Stimulated activated CD4-positive, alpha-beta T cell treated with anti-CD3 and anti-CD28 coated beads, Interleukin-2, amount 100 ng/mL, for 48 hours (primary cell): Measurements from ENCODE around the gene SELENOW.
A peak's percentile ranks its signal among the peaks of the same experiment; 100 is the strongest.
"Not testable (repeated sequence)": the region's sequence is repeated elsewhere in the genome, so short reads cannot be mapped to it uniquely, and the experiment has no call there.

Experiments used
- DNase-seq, 2 donors: peaks; one replicate each; pipeline ENCODE4 v3.0.0-alpha.2; 2020

The SELENOW gene

DNA sequence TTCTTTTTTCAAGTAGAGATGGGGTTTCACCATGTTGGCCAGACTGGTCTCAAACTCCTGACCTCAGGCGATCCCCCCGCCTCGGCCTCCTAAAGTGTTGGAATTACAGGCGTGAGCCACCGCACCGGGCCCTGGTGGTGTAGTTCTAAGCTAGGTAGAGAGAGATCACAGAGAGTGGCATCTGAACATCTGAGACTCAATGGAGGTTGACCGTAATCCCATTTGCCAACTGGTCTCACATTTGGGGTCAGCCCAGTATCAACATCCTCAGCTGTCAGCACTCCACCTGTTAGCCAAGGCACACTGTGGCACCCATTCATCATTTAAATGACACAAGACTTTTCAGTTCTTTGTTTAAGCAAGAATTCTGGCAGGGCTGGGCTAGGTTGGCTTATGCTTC is 8.1 kb downstream of the SELENOW start:
- no peak for DNase-seq

DNA sequence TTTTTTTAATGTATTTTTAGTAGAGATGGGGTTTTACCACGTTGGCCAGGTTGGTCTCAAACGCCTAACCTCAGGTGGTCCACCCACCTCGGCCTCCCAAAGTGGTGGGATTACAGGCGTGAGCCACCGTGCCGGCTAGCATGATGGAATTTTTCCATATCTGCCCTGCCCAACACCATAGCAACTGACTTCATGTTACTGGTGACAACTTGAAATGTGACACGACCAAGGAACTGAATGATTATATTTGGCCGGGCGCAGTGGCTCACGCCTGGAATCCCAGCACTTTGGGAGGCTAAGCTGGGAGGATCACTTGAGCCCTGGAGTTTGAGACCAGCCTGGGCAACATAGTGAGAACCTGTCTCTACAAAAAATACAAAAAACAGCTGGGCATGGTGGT is 8.8 kb downstream of the SELENOW start:
- DNase-seq = not testable (repeated sequence)

DNA sequence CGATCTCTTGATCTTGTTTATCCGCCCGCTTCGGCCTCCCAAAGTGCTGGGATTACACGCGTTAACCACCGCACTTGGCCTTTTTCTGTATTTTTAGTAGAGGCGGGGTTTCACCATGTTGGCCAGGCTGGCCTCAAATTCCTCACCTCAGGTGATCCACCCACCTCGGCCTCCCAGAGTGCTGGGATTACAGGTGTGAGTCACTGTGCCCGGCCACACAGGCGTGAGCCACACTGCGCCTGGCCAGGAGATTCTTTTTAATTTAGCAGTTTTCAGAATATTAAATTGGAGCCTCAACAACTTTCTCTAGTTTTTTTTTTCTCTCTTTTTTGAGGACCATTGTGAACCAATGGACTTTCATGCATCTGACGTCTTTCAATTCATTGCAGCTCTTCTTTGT is 11.3 kb downstream of the SELENOW start:
- DNase-seq = not testable (repeated sequence)

DNA sequence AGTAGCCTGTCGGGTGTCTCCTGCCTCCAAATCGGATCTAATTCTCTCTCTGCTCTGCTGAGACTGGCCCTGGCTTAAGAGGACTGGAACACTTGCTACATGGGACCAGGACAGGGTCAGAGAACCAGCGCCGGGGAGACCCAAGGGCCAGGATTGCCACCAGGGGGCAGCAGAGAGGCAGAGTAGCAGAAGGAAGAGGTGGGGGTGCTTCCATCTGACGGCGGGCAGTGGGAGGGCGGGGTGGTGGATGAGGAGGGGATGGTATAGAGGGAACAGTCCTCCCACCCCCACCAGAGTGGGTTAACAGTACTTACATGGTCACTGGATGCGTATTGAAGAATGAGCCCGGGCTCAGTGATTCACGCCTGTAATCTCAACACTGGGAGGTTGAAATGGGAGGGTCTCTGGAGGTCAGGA is 11.9 kb downstream of the SELENOW start:
- peak; percentile 93 to 95 for DNase-seq

DNA sequence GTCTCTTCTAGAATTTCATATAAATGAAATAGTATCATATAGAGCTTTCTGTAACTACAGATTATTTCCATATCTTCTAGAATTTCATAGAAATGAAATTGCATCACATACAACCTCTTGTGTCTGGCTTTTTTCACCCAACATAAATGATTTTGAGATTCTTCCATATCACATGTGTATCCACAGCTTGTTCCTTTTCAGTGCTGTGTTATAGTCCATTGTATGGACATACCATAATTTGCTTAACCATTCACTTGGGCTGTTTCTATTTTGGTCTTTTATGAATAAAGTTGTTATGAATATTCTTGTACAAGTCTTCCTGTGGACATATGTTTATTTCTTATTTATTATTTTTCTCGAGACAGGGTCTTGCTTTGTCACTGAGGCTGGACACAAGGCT is 14.1 kb downstream of the SELENOW start:
- DNase-seq = no peak

DNA sequence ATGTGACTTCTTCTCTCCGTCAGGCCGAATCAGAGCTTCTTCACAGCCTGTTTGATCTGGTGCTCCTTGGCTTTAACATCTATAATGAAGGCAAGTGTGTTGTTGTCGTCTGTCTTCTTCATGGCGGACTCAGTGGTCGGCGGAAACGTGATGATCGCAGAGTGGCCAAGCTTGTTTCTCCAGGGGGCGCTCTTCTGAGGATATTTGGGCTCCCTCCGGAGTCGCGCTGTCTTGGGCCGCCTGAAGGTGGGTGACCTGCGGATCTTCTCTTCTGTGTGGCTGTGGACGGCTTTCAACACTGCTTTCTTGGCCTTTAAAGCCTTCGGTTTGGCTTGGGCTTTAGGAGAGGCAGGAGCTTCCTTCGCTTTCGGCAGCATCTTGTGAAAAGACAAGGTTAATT is 16.0 kb downstream of the SELENOW start:
- DNase-seq = no peak

DNA sequence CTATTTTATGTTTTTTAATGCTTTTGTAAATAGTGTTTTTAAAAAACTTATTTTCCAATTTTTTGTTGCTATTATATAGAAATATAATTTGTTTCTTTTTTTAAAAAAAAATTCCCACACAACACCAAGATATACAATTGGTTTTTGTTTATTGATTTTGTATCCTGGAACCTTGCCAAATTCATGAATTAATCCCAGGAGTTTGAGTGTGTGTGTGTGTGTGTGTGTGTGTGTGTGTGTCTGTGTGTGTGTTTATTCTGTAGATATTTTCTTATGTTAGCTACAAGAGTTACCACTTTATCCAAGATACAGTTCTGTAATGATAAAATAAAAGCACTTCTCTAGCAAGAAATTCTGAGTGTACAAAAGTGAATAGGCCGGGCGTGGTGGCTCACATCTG is 18.3 kb downstream of the SELENOW start:
- DNase-seq = no peak

DNA sequence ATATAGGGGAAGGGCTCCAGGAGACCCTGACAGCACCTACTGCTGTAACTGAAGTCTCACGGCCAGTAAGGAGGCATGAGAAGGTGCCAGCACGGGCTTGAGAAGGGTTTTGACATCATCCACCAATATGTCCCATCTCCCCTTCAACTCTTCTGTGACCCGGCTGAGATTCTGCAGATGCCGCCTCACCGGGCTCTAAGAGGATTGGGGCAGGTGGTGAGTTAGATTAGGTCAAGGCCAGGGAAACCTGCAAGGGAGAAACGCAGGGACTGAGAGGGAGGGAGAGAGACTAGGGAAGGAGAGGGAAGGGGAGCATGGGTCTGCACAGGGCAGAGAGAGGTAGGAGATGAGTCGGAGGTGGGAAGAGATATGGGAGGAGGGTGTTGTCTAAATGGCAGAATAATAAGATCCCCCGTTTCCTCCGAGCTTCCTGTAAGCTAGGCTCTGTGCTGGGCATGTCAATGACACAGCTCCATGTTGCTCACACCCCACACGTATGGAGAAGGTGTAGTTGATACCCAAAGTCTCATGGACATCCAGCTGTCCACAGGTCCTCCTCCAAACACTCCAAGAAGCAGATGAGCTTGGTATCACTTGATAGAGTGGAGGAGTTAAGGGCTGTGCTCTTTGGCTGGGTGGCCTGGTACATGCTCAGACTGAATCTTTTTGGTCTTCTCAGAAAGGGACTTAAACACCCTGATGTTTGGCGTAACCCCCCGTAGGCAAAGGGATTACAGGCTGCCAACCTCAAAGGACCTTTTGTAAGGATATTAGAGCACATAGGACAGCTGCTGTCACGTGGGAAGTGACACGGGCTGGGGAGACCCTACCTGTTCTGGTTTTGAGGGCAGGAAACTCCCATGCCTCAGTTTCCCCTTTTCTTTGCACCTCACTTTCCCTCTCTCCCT is 19.7 kb downstream of the SELENOW start:
- DNase-seq = no peak

DNA sequence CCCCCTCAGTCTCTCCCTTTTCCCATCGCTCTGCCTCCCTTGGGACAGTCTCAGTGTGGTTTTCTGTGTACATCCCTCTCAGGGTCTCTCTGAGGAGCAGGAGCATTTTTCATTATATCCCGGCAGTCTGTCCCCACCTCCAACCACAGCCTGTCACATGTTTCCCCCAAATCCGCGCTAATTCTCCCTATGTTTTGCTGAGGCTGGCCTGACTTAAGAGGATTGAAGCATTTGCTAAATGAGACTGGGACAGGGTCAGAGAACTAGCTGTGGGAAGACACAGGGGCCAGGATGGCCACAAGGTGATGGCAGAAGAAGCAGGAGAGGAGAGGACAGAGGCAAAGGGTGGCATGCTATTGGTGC is 20.4 kb downstream of the SELENOW start:
- DNase-seq = no peak

DNA sequence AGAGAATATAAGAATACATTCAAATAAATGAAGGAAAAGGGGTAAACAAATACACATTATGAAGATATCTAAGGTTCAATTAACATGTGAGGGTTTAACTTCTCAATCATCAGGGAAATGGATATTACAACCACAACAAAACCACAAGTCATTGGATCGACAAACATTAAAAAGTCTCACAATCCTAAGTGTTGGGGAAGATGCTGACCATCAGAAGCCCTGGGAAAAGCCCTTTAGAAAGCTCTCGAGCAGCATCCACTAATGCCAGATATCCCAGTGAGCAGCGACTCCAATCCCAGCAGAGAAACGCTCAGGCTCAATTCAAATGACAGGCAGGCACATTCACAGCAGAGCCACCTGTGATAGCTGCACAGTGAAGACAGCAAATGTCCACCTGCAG is 22.8 kb downstream of the SELENOW start:
- no peak for DNase-seq

DNA sequence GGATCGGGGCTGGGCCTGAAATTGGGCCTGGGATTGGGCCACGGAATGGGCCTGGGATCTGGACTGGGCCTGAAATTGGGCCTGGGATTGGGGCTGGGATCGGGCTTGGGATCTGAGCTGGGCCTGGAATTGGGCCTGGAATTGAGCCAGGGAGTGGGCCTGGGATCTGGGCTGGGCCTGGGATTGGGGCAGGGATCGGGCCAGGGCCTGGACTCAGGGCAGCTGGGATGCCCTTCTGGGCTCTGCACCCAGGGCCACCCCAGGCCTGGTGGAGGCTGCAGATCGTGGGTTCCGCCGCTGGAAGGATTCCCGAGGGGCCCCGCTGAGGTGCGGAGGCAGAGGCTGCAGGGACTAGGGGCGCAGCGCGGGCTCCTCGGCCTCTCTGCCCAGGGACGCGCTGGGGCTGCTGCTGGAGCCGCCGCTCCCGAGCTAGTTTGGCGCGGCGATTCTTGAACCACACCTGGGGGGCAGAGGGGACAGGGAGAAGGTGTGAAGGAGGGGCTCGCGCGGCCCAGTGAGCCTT is 24.1 kb downstream of the SELENOW start:
- DNase-seq = no peak

DNA sequence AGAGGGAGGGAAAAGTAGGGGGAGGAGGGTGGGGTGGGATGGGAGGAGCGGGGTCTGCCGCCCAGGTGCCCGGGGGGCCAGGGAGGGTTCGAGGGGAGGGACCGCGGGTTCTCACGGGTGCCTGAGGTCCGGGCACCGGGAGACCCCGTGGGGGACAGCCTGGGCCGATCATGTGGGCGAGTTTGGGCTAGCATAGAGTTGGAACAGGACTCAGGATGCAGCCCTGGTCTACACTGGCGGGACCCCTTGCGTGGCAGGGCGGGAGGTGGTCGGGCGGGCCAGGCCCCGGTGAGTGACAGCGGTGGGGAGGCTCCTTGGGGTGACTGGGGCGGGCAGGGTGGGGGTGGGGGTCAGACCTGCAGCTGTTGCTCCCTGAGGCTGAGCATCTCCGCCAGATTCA is 24.6 kb downstream of the SELENOW start:
- DNase-seq = not testable (repeated sequence)

DNA sequence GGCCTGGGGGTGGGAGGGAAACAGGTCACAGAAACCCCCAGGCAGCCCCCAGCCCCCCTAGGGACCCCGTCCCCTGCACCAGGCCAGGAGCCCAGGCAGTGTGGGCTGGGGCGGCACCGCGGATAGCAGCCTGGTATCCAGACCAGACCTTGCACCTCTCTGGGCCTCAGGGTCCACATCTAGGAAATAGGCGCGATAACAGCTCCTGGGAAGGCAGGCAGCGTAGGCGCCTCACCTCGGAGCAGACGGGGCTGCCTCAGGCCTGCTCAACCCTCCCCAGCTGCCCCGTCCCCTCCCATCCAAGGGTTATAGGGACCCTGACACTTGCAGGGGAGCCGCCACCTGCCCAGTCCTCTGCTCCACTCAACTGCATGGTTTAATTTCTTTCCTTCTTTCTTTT is 25.2 kb downstream of the SELENOW start:
- not testable (repeated sequence) for DNase-seq

DNA sequence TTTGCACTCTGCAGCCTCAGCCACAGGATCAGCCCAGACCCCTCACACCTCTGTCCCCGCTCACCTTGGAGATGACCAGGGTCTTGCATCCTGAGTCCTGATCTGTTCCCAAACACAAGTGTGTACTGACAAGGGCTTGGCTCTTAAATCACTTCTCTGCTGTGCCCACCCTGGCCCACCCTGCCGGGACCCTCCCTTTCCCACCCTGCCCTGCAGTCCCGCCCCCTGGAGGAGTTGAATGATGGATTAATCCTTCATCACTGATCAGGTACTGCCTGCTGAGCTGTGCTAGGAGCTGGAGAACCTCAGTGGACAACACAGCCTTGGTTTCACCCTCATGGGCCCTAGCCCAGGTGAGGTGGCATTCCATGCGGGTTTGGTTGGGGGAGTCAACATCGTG is 25.9 kb downstream of the SELENOW start, which contains the start of gene TPRX1:
Gene TPRX1, minus strand, starts transcription at position 101 of the 400 bp plus-strand sequence. Its CDS starts 12 bp downstream, at position 89.
- not testable (repeated sequence) for DNase-seq

DNA sequence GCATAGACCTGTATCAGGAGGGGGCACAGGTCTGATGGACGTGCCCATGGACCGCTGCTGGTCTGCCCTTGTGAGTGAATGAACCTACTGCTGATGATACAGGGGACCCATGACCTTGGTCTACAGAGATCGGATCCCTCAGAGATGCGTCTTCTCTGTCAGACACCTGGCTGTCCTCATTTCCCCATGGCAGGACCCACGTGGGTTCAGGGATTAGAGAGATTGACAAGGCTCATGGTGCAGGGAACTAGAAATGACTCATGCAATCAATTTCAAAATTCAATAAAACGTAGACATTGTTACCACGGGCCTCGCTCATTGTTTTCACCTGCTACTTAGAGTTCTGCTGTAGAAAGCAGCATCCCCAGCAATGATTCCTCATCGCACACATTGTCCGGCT is 26.8 kb downstream of the SELENOW start:
- no peak for DNase-seq

DNA sequence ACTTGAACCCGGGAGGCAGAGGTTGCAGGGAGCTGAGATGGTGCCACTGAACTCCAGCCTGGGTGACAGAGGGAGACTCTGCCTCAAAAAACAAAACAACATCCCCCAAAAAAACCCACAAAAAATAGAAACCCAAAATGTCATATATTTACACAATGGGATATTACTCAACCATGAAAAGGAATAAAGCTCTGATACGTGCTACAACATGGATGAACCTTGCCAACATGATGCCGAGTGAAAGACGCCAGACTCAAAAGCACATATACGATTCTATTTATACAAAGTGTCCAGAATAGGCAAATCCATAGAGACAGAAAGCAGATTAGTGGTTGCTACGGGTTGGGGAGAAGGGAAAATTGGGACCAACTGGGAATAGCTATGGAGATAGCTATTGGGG is 27.9 kb downstream of the SELENOW start:
- DNase-seq = no peak

DNA sequence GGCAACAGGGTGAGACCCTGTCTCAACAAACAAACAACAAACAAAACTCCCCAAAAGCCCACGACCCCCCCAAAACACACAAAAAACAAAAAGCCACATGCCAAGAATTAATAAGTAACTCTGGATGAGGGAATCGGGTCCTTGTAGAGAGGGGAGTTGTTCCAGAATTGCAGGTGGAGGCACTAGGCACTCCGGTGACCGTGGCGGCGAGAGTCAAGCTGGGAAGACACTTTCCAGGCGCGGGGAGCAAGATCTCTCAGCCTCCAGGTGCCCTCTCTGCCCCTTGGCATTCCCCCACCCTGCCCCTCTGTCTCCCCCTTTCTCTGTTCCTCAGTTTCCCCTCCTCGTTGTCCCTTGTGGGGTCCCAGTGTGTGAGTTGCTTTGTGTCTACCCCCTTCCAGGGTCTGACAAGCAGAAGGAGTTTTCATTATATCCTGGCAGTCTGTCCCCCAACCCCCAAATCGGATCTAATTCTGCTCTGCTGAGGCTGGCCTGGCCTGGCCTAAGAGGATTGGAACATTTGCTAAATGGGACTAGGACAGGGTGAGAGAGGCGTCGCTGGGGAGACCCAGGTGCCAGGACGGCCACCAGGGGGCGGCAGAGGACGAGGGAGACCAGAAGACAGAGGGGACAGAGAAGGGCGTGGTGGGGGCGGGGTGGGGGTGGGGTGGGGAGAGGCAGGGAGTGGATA is 34.9 kb downstream of the SELENOW start:
- DNase-seq = peak; percentile 88 to 89

DNA sequence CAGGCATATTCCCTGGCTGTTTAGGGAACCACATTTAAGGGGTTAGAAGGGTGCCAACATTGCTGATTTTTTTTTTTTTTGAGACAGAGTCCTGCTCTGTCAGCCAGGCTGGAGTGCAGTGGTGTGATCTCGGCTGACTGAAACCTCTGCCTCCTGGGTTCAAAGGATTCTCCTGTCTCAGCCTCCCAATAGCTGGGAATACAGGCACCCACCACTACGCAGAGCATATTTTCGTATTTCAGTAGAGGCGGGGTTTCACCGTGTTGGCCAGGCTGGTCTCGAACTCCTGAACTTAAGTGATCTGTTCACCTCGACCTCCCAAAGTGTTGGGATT is 35.5 kb downstream of the SELENOW start:
- no peak for DNase-seq

DNA sequence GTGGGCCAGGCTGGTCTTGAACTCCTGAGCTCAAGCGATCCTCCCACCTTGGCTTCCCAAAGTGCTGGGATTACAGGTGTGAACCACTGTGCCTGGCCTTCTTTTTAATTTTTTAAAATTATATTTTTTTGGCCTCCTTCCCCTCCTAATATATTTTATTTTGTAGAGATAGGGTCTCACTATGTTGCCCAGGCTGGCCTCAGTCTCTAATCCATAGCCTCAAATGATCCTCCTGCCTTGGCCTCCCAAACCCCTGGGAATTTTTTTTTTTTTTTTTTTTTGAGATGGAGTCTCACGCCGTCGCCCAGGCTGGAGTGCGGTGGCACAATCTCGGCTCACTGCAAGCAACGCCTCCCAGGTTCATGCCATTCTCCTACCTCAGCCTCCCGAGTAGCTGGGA is 37.8 kb downstream of the SELENOW start:
- DNase-seq = not testable (repeated sequence)

DNA sequence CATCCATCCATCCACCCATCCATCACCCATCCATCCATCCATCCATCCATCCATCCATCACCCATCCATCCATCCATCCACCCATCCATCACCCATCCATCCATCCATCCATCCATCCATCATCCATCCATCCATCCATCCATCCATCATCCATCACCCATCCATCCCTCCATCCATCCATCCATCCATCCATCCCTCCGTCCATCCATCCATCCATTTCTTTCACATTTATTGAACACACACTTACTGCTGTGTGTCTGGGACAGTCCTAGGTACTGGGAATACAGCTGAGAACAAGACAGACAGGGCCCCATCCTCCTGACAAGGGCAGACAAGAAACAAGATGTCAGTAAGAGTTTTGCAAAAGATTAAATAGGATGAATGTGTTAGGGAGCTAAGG is 39.7 kb downstream of the SELENOW start:
- DNase-seq = not testable (repeated sequence)

DNA sequence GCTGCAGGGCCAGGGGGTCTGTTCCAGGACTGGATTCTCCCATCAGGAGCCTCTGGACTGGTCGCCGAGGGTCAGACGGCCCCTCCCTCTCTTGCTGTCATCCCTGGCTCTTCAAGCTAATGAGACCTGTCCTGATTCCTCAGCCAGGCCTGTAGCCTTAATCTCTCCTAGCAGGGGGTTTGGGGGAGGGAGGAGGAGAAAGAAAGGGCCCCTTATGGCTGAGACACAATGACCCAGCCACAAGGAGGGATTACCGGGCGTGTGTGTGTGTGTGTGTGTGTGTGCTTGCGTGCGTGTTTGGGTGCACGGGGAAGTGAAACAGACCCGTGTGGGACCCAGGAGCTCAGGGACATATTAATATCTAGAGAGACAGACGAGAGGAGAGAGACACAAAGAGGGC is 41.4 kb downstream of the SELENOW start:
- no peak for DNase-seq

DNA sequence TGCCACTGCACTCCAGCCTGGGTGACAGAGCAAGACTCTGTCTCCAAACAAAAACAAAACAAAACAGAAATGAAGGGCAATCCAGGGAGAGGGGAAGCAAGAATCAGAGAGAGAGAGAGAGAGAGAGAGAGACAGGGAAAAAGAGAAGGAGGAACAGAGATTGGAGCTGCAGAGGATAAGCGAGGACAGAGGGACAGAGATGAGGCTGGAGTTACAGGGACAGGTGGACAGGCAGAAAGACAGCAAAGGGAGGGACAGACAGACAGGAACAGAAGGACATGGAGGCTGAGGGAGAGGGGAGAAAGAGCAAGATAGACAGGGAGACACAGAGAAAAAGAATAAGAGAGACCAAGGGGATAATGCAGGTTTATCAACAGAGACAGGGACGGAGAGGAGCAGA is 41.9 kb downstream of the SELENOW start:
- no peak for DNase-seq

DNA sequence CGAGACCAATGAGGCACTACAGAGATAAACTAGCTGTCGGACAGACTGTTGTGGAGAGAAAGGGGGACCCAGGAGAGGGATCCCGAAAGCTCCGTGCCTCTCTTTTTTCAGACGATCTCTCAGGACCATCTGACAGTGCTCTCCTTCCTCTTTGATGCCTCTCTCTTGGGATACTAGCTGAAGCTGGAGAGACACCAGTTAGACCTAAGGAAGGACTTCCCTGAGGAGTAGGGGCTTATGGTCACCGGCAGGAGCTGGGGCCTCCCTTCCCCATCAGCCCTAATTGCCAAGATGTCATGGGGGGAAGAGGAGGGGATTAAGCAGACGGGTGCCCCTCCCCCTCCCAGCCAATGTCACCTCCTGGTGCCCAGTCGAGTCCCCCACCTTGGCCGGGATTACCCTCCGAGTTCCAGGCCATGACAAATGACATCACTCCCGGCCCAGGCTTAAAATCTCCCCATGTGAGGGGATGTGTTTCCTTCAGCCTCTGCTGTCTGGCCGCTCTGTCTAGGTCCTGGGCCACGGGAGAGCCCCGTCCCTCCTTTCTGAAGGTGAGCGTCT is 43.0 kb downstream of the SELENOW start, which contains the start of gene CRX:
Gene CRX, plus strand, starts transcription at position 478 of the 561 bp plus-strand sequence. CDS start 12,507 bp downstream, outside the sequence.
- no peak for DNase-seq

DNA sequence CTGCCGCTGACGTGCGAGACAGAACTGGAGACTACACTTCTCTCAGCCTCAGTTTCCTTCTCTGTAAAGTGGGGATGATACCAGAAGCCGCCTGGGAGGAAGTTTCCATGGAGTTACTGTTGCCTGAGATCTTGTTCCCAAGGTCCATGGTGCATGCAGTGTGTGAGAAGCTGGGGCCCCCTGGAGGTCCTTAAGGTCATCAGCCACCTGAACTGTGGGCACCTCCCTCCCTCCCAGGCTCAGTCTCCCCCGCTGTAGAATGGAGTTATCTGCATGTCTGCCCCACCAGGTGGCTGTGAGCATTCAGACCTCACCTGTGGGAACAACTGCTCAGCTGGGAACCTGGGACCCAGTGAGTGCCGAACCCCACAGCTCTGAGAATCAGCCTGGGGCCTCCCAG is 45.9 kb downstream of the SELENOW start:
- DNase-seq = no peak
